Mucosa of rectum (tissue), 2 donors: ENCODE measurements around the gene AIG1.

ENCODE experiments used
- H3K27ac ChIP-seq, 2 donors: one replicate each; pipeline ENCODE4 v1.7.0; 2013; ENCODE audit warnings: inconsistent platforms in 2 of 2, low read depth in 2 of 2, low read length in 2 of 2
- H3K27me3 ChIP-seq, 2 donors: one replicate each; pipeline ENCODE4 v1.7.0; 2013; ENCODE audit warnings: low read length in 2 of 2; ENCODE audit not compliant: control insufficient read depth in 2 of 2, insufficient read depth in 2 of 2
- H3K36me3 ChIP-seq, 2 donors: one replicate each; pipeline ENCODE4 v1.7.0; 2013; ENCODE audit warnings: low read length in 2 of 2; ENCODE audit not compliant: control insufficient read depth in 2 of 2, insufficient read depth in 2 of 2
- H3K4me1 ChIP-seq, 2 donors: one replicate each; pipeline ENCODE4 v1.7.0; 2013; ENCODE audit warnings: low read length in 2 of 2, mild to moderate bottlenecking in 1 of 2; ENCODE audit not compliant: control insufficient read depth in 2 of 2, insufficient read depth in 2 of 2
- H3K4me3 ChIP-seq, 2 donors: one replicate each; pipeline ENCODE4 v1.7.0; 2013; ENCODE audit warnings: low read length in 2 of 2
- H3K9ac ChIP-seq, 2 donors: one replicate each; pipeline ENCODE4 v1.7.0; 2013; ENCODE audit warnings: low read length in 2 of 2, low read depth in 1 of 2, mild to moderate bottlenecking in 1 of 2
- H3K9me3 ChIP-seq, 2 donors: one replicate each; pipeline ENCODE4 v1.7.0; 2013; ENCODE audit warnings: low read length in 2 of 2; ENCODE audit not compliant: control insufficient read depth in 2 of 2
- donor health status: healthy.
- donor health status: Normal muscosa, but diverticular disease.

AIG1 gene

DNA sequence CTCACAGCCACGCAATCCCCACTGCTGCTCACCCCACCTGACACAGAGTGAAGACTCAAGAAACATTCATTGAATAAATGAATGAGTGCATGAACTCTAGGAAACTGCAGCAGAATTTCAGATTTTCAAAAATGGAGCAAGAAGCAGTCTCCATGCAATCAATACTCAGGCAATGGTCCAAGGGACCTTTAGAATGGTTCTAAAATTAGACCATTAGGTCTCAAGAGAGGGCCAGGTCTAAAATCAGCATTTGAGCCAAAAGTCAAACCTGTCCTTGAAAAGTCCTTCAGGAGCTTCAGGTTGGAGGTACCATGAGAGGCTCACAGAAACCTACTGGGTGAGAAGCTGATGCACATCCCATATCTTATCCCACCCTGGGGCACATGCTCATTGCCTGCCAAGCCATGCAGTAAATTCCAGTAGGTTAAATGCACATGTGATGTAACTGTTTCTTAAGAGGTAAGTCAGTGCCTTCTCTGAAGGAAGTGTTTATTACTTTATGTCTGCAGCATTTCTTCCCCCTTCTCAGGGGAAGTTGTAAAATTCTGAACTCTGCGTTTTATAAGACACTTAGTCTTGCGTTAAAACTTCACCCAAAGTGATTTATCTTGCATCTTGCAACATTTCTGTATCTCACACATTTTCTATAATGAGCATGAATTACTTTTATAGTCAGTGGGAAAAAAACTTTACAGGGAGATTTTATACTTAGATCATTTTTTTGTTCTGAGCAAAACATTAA is 263.2 kb downstream of the AIG1 start:
- H3K27ac ChIP-seq = no peak overlapping the region
- H3K27me3 ChIP-seq = no peaks in the 10 kb centered on the region
- H3K9me3 ChIP-seq = no peaks in the 10 kb centered on the region

DNA sequence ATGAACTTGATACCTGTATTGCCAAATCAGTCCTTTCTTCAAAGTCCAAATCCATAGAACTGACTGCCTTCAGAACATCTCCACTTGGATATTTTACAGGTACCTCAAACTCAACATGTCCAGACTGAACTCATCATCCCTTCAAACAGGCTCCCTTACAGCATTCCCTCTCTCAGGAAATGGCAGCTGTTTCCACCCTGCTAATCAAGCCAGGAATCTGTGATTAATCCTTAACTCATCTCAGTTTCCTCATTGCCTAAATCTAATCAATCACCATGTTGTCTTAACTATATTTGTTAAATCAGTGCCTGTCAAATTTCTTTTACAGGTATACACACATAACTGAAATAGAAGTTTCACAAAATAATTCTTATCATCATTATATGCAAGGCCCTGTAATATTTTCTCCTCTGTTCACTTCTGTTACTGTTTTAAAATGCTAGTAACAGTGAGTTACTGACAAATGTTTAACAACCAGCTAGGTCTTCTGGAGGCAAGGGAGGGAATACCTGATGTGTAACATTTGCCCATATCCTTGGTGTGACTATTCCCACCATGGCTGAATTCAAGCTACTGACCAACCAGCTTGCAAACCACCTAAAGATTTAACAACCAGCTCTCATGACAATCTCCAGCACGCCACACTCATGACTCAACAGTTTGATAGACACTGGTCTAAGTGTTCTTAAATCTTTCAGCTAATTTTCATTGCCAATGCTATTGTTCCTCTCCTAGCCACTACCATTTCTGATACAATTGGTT is 264.9 kb downstream of the AIG1 start:
- H3K9me3 ChIP-seq = no peaks in the 10 kb centered on the region
- no peak overlapping the region for H3K9ac ChIP-seq
- H3K27me3 ChIP-seq = no peaks in the 10 kb centered on the region
- H3K27ac ChIP-seq = no peak overlapping the region
- peaks cover 0 to 2% of the 10 kb centered on the region in 2 donors for H3K4me1 ChIP-seq
- H3K4me3 ChIP-seq = no peak overlapping the region
- H3K36me3 ChIP-seq = no peaks in the 10 kb centered on the region

More for the DNA sequence above, 263.2 kb downstream of the AIG1 start:
- H3K4me1 ChIP-seq = peaks cover 0 to 2% of the 10 kb centered on the region in 2 donors
- H3K9ac ChIP-seq = no peak overlapping the region
- H3K4me3 ChIP-seq = no peak overlapping the region
- no peaks in the 10 kb centered on the region for H3K36me3 ChIP-seq

- peaks cover 0 to 2% of the 10 kb centered on the region in 2 donors for H3K4me1 ChIP-seq
- no peak overlapping the region for H3K27ac ChIP-seq
- H3K4me3 ChIP-seq = no peak overlapping the region
- no peak overlapping the region for H3K9ac ChIP-seq
- H3K36me3 ChIP-seq = peaks cover 0 to under 1% of the 10 kb centered on the region in 2 donors
- no peaks in the 10 kb centered on the region for H3K9me3 ChIP-seq
- H3K27me3 ChIP-seq = no peaks in the 10 kb centered on the region
Measured at GRCh38 chr6:143328876-143329275, 268.2 kb downstream of the AIG1 start.

DNA sequence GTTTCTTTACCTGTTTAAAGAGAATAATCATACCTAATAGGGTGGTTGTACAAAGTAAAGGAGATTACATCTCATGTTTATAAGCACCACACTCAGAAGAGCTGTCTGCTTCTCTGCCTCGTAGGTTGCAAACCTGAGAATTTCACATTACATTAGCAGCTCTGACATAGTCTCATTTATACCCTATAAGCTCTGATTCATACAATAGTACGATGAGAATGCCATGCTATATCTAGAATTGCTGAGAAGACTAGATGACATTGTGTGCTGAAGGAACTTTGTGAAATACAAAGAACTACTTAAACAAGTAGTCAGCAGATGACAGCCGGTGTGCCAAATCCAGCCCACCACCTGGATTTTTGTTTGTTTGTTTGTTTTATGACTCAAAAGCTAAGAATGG is 268.6 kb downstream of the AIG1 start:
- H3K4me3 ChIP-seq = no peak overlapping the region
- H3K27me3 ChIP-seq = no peaks in the 10 kb centered on the region
- H3K9ac ChIP-seq = no peak overlapping the region
- H3K36me3 ChIP-seq = peaks cover 0 to 3% of the 10 kb centered on the region in 2 donors
- H3K9me3 ChIP-seq = no peaks in the 10 kb centered on the region
- peaks cover 0 to 2% of the 10 kb centered on the region in 2 donors for H3K4me1 ChIP-seq
- H3K27ac ChIP-seq = no peak overlapping the region

DNA sequence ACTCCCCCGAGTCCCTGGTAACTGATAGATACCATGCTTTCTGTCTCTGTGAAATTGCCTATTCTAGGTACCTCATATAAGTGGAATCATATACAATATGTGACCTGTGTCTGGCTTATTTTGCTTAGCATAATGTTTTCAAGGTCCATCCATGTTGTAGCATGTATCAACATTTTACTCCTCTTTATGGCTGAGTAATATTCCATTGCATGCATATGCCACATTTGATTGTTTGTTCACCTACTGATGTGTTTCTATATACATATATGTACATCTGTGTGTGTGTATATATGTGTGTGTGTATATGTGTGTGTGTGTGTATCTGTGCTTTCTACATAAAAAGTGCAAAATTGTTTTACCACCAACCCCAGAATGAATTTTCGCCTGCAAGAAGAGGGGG is 270.7 kb downstream of the AIG1 start:
- H3K9me3 ChIP-seq = no peaks in the 10 kb centered on the region
- H3K27me3 ChIP-seq = no peaks in the 10 kb centered on the region
- no peak overlapping the region for H3K9ac ChIP-seq
- no peaks in the 10 kb centered on the region for H3K4me1 ChIP-seq
- H3K4me3 ChIP-seq = no peak overlapping the region
- H3K36me3 ChIP-seq = peaks cover 0 to 3% of the 10 kb centered on the region in 2 donors
- no peak overlapping the region for H3K27ac ChIP-seq

- H3K4me1 ChIP-seq = no peaks in the 10 kb centered on the region
- H3K9ac ChIP-seq = no peak overlapping the region
- no peak overlapping the region for H3K27ac ChIP-seq
- no peaks in the 10 kb centered on the region for H3K27me3 ChIP-seq
- H3K36me3 ChIP-seq = peaks cover 0 to 3% of the 10 kb centered on the region in 2 donors
- H3K4me3 ChIP-seq = no peak overlapping the region
- H3K9me3 ChIP-seq = no peaks in the 10 kb centered on the region
Measured at GRCh38 chr6:143332153-143332845, 271.6 kb downstream of the AIG1 start.

DNA sequence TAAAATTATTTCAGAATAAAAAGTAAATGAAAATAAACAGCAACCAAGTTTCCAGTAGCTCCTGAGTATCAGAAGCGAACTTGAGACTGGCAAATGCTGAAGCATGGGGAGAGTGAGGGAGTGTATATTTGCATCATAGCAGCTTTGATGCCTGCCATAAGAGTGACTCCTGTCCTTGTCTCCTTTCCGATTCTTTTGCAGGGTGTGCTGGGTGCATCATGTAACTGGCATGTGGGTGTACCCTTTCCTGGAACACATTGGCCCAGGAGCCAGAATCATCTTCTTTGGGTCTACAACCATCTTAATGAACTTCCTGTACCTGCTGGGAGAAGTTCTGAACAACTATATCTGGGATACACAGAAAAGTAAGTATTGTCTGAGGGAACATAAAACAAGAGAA is 272.4 kb downstream of the AIG1 start:
- no peak overlapping the region for H3K4me3 ChIP-seq
- no peak overlapping the region for H3K27ac ChIP-seq
- peaks cover 0 to 3% of the 10 kb centered on the region in 2 donors for H3K36me3 ChIP-seq
- H3K9ac ChIP-seq = no peak overlapping the region
- H3K9me3 ChIP-seq = no peaks in the 10 kb centered on the region
- no peaks in the 10 kb centered on the region for H3K4me1 ChIP-seq
- no peaks in the 10 kb centered on the region for H3K27me3 ChIP-seq

GRCh38 chr6:143333749-143334520 is 273.2 kb downstream of the AIG1 start:
- Histone ChIP-seq H3K4me1 (no peaks in the 10 kb centered on the region), H3K27ac (no peak overlapping the region), H3K9me3 (no peaks in the 10 kb centered on the region)

GRCh38 chr6:143335865-143336264 is 275.2 kb downstream of the AIG1 start:
- H3K4me3 ChIP-seq = no peak overlapping the region
- H3K4me1 ChIP-seq = no peaks in the 10 kb centered on the region
- H3K27me3 ChIP-seq = no peaks in the 10 kb centered on the region
- no peaks in the 10 kb centered on the region for H3K9me3 ChIP-seq
- no peak overlapping the region for H3K9ac ChIP-seq
- no peak overlapping the region for H3K27ac ChIP-seq
- peaks cover 0 to 3% of the 10 kb centered on the region in 2 donors for H3K36me3 ChIP-seq

More at GRCh38 chr6:143333749-143334520, 273.2 kb downstream of the AIG1 start:
- Histone ChIP-seq H3K4me3 (no peak overlapping the region), H3K36me3 (peaks cover 0 to 3% of the 10 kb centered on the region in 2 donors), H3K9ac (no peak overlapping the region), H3K27me3 (no peaks in the 10 kb centered on the region)
